MM.1S (cell line): ENCODE data around the gene WDR45.
A peak's percentile ranks its signal among the peaks of the same experiment; 100 is the strongest.

Source experiments
- DNase-seq: peaks from one replicate; pipeline ENCODE4 v3.0.0-alpha.2; 2015
- H2AFZ ChIP-seq: fragments of 300-600 bp; sonication (generic); 2 replicates; pipeline ENCODE4 v1.6.0; 2016; ENCODE audit warnings: antibody characterized with exemption, low read length
- H3F3A ChIP-seq: fragments of 300-600 bp; sonication (generic); 2 replicates; pipeline ENCODE4 v1.6.1; 2016; ENCODE audit warnings: mild to moderate bottlenecking, antibody characterized with exemption, low read length, moderate library complexity, mixed read lengths; ENCODE audit not compliant: insufficient read depth
- H3K27ac ChIP-seq: fragments of 300-600 bp; sonication (generic); 2 replicates; pipeline ENCODE4 v1.5.1; 2016; ENCODE audit warnings: mild to moderate bottlenecking, low read length
- H3K27me3 ChIP-seq: fragments of 300-600 bp; sonication (generic); replicated peaks from 2 replicates; pipeline ENCODE4 v1.6.0; 2016; ENCODE audit warnings: low read length; ENCODE audit not compliant: insufficient read depth
- H3K36me3 ChIP-seq: fragments of 300-600 bp; sonication (generic); replicated peaks from 2 replicates; pipeline ENCODE4 v1.6.1; 2016; ENCODE audit warnings: mild to moderate bottlenecking, low read length, mixed read lengths; ENCODE audit not compliant: insufficient read depth
- H3K4me1 ChIP-seq: fragments of 300-600 bp; sonication (generic); 2 replicates; pipeline ENCODE4 v1.6.1; 2016; ENCODE audit warnings: low read length, mixed read lengths
- H3K4me2 ChIP-seq: fragments of 300-600 bp; sonication (generic); 2 replicates; pipeline ENCODE4 v1.6.0; 2016; ENCODE audit warnings: low read depth, low read length
- H3K4me3 ChIP-seq: fragments of 300-600 bp; sonication (generic); 2 replicates; pipeline ENCODE4 v1.5.1; 2016; ENCODE audit warnings: low read length, mixed read lengths
- H3K79me2 ChIP-seq: fragments of 300-600 bp; sonication (generic); 2 replicates; pipeline ENCODE4 v1.6.1; 2016; ENCODE audit warnings: mixed run types, low read length, mixed read lengths
- H3K9ac ChIP-seq: fragments of 300-600 bp; sonication (generic); 2 replicates; pipeline ENCODE4 v1.6.1; 2016; ENCODE audit warnings: low read length, mixed read lengths
- H3K9me2 ChIP-seq: fragments of 300-600 bp; sonication (generic); replicated peaks from 2 replicates; pipeline ENCODE4 v1.6.1; 2016; ENCODE audit warnings: mild to moderate bottlenecking, low read length, mixed read lengths; ENCODE audit not compliant: insufficient read depth
- H3K9me3 ChIP-seq: fragments of 300-600 bp; sonication (generic); replicated peaks from 2 replicates; pipeline ENCODE4 v1.6.1; 2016; ENCODE audit warnings: mild to moderate bottlenecking, low read length, mixed read lengths; ENCODE audit not compliant: insufficient read depth
- H4K20me1 ChIP-seq: fragments of 300-600 bp; sonication (generic); 2 replicates; pipeline ENCODE4 v1.6.1; 2016; ENCODE audit warnings: mild to moderate bottlenecking, low read length, moderate library complexity, mixed read lengths; ENCODE audit not compliant: insufficient read depth
- EZH2 ChIP-seq: fragments of 300-600 bp; sonication (generic); optimal IDR thresholded peaks from 2 replicates; pipeline ENCODE3; 2017; ENCODE audit warnings: low read depth, mild to moderate bottlenecking, antibody characterized with exemption, low read length, mixed read lengths
- EZH2phosphoT487 ChIP-seq: fragments of 300-600 bp; sonication (generic); IDR thresholded peaks from 2 replicates; pipeline ENCODE4 v1.6.1; 2018; ENCODE audit warnings: antibody characterized with exemption, low read length
- TF ChIP-seq, protein P1 (sequence below): fragments of 300-600 bp; sonication (generic); IDR thresholded peaks from 2 replicates; pipeline ENCODE4 v1.5.1; 2016; ENCODE audit warnings: antibody characterized with exemption, low read length, mixed read lengths

The WDR45 gene

DNA sequence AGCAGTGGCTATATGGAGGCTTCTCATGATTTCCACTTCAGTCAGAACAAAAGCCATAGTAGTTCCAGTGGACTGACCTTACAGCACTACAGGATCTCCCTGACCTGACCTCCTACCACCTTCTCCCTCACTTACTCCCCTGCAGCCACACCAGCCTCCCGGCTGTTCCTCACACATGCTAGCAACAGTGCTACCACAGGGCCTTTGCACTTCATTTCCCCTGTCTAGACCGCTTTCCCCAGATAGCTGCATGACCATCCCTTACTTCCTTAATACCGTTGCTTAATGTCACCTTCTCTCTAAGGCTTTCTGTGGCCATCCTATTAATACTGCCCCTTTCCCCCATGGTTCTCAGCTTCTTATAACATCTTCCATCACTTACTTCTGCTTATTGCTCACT is 30.7 kb upstream of the WDR45 start:
- Histone ChIP-seq H3K4me1 (no peaks in the 10 kb centered on the region), H3K27me3 (no peaks in the 10 kb centered on the region), H2AFZ (no peak overlapping the region), H3K9me3 (no peaks in the 10 kb centered on the region), H3K27ac (no peak overlapping the region), H3K4me2 (no peak overlapping the region), H3K36me3 (no peaks in the 10 kb centered on the region), H3K9ac (no peak overlapping the region), H3K4me3 (no peak overlapping the region), H3K9me2 (no peaks in the 10 kb centered on the region), H3K79me2 (no peaks in the 10 kb centered on the region), H4K20me1 (no peaks in the 10 kb centered on the region), H3F3A (no peaks in the 10 kb centered on the region)
- DNase-seq = no peak
- TF ChIP-seq EZH2 (no peak), EZH2phosphoT487 (no peak)
- TF ChIP-seq, protein P1, sequence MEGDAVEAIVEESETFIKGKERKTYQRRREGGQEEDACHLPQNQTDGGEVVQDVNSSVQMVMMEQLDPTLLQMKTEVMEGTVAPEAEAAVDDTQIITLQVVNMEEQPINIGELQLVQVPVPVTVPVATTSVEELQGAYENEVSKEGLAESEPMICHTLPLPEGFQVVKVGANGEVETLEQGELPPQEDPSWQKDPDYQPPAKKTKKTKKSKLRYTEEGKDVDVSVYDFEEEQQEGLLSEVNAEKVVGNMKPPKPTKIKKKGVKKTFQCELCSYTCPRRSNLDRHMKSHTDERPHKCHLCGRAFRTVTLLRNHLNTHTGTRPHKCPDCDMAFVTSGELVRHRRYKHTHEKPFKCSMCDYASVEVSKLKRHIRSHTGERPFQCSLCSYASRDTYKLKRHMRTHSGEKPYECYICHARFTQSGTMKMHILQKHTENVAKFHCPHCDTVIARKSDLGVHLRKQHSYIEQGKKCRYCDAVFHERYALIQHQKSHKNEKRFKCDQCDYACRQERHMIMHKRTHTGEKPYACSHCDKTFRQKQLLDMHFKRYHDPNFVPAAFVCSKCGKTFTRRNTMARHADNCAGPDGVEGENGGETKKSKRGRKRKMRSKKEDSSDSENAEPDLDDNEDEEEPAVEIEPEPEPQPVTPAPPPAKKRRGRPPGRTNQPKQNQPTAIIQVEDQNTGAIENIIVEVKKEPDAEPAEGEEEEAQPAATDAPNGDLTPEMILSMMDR = no peak

DNA sequence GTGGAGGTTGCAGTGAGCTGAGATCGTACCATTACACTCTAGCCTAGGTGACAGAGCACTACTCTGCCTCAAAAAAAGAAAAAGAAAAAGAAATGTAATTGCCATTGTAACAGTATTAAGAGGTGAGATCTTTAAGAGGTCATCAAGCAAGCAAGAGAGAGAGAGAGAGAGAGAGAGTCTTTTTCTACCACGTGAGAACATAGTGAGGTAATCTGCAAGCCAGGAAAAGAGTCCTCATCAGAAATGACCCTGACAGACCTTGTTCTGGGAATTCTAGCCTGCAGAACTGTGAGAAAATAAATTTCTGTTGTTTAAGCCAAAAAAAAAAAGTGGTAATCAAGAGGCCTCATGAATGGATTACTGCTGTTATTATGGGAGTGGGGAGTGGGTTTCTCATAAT is 29.0 kb upstream of the WDR45 start:
- Histone ChIP-seq H3K9ac (no peak overlapping the region), H3K9me3 (no peaks in the 10 kb centered on the region), H3K9me2 (no peaks in the 10 kb centered on the region), H3K4me1 (no peaks in the 10 kb centered on the region), H3K36me3 (no peaks in the 10 kb centered on the region), H3K27ac (no peak overlapping the region), H2AFZ (no peak overlapping the region), H3F3A (no peaks in the 10 kb centered on the region), H3K27me3 (no peaks in the 10 kb centered on the region), H4K20me1 (no peaks in the 10 kb centered on the region), H3K79me2 (no peaks in the 10 kb centered on the region), H3K4me3 (no peak overlapping the region), H3K4me2 (no peak overlapping the region)
- DNase-seq = no peak
- TF ChIP-seq EZH2phosphoT487 = no peak
- TF ChIP-seq EZH2 = no peak
- TF ChIP-seq, protein P1 = no peak

DNA sequence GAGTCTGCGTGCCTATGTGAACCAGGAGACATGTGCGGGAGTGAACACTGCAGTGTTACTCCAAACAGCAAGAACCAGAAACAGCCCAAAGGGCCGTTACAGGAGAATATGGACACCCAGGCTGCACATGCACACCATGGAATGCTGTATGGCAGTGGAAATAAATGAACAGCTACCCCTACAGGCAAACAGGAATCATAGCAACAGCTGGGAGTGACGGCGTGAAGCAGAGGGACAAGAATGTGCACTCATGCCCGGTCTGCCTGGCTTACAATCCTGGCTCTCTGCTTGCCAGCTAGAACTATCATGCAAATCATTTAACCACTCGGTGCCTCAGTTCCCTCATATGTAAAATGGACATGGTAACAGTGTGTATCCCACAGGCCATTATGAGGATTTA is 27.2 kb upstream of the WDR45 start:
- DNase-seq = no peak
- Histone ChIP-seq H2AFZ (no peak overlapping the region), H3K9me2 (no peaks in the 10 kb centered on the region), H3F3A (no peaks in the 10 kb centered on the region), H3K9me3 (no peaks in the 10 kb centered on the region), H3K79me2 (no peaks in the 10 kb centered on the region), H3K4me2 (no peak overlapping the region), H3K36me3 (no peaks in the 10 kb centered on the region), H3K4me1 (no peaks in the 10 kb centered on the region), H3K27me3 (no peaks in the 10 kb centered on the region), H3K27ac (no peak overlapping the region), H4K20me1 (no peaks in the 10 kb centered on the region), H3K4me3 (no peak overlapping the region), H3K9ac (no peak overlapping the region)
- no peak for TF ChIP-seq EZH2
- TF ChIP-seq, protein P1 = peak; percentile 35
